H9 (cell line): ENCODE measurements around the gene PACSIN2. TPM values are rescaled to one million over a fixed set of nuclear protein-coding genes. Genes with fewer than 3 reads are reported as not detected.

ENCODE experiments used
- DNase-seq: peaks from one replicate; pipeline ENCODE4 v3.0.0-alpha.2; 2017
- H2AFZ ChIP-seq: one replicate; pipeline ENCODE4 v1.6.1; 2013; ENCODE audit warnings: mild to moderate bottlenecking, low read length, control low read depth, moderate library complexity
- H2AK5ac ChIP-seq: 2 replicates; pipeline ENCODE4 v1.6.1; 2013; ENCODE audit warnings: low read length, control low read depth, mixed read lengths; ENCODE audit not compliant: insufficient read length
- H2BK120ac ChIP-seq: one replicate; pipeline ENCODE4 v1.6.1; 2013; ENCODE audit warnings: low read depth, mild to moderate bottlenecking, low read length, control low read depth, inconsistent platforms; ENCODE audit not compliant: poor library complexity, severe bottlenecking
- H2BK12ac ChIP-seq: 2 replicates; pipeline ENCODE4 v1.6.1; 2013; ENCODE audit warnings: low read length, control low read depth, mixed read lengths, low read depth; ENCODE audit not compliant: insufficient read length
- H2BK15ac ChIP-seq: 2 replicates; pipeline ENCODE4 v1.6.1; 2013; ENCODE audit warnings: low read depth, low read length, control low read depth
- H2BK20ac ChIP-seq: one replicate; pipeline ENCODE4 v1.6.1; 2013; ENCODE audit warnings: low read depth, mild to moderate bottlenecking, low read length, control low read depth, inconsistent platforms; ENCODE audit not compliant: poor library complexity, severe bottlenecking
- H2BK5ac ChIP-seq: 2 replicates; pipeline ENCODE4 v1.6.1; 2013; ENCODE audit warnings: low read length, control low read depth, mixed read lengths; ENCODE audit not compliant: insufficient read length
- H3K14ac ChIP-seq: 2 replicates; pipeline ENCODE4 v1.6.1; 2013; ENCODE audit warnings: low read length, control low read depth; ENCODE audit not compliant: insufficient read depth
- H3K18ac ChIP-seq: 2 replicates; pipeline ENCODE4 v1.6.1; 2013; ENCODE audit warnings: low read depth, mild to moderate bottlenecking, mixed read lengths, low read length, control low read depth; ENCODE audit not compliant: insufficient read length
- H3K23ac ChIP-seq: 2 replicates; pipeline ENCODE4 v1.6.1; 2013; ENCODE audit warnings: low read length, control low read depth, mixed read lengths, low read depth; ENCODE audit not compliant: insufficient read length
- H3K23me2 ChIP-seq: 2 replicates; pipeline ENCODE4 v1.6.1; 2013; ENCODE audit warnings: low read depth, mild to moderate bottlenecking, mixed read lengths, low read length, control low read depth; ENCODE audit not compliant: insufficient read length, poor library complexity, severe bottlenecking
- H3K27ac ChIP-seq: 2 replicates; pipeline ENCODE4 v1.5.1; 2013; ENCODE audit warnings: low read length, control low read depth, mixed read lengths, low read depth; ENCODE audit not compliant: insufficient read length
- H3K27me3 ChIP-seq: 2 replicates; pipeline ENCODE4 v1.6.1; 2013; ENCODE audit warnings: low read length, control low read depth, inconsistent platforms; ENCODE audit not compliant: insufficient read depth
- H3K4ac ChIP-seq: 2 replicates; pipeline ENCODE4 v1.6.1; 2013; ENCODE audit warnings: low read depth, mild to moderate bottlenecking, control low read depth, inconsistent platforms, low read length, moderate library complexity
- H3K4me1 ChIP-seq: 2 replicates; pipeline ENCODE4 v1.6.1; 2013; ENCODE audit warnings: low read length, control low read depth, inconsistent platforms; ENCODE audit not compliant: insufficient read depth
- H3K4me2 ChIP-seq: 2 replicates; pipeline ENCODE4 v1.6.1; 2013; ENCODE audit warnings: low read length, control low read depth, mixed read lengths; ENCODE audit not compliant: insufficient read length, insufficient read depth
- H3K56ac ChIP-seq: 2 replicates; pipeline ENCODE4 v1.6.1; 2013; ENCODE audit warnings: low read depth, mild to moderate bottlenecking, mixed read lengths, low read length, control low read depth; ENCODE audit not compliant: insufficient read length
- H3K79me1 ChIP-seq: 2 replicates; pipeline ENCODE4 v1.6.1; 2013; ENCODE audit warnings: low read depth, mild to moderate bottlenecking, moderate library complexity, low read length, control low read depth, inconsistent platforms; ENCODE audit not compliant: insufficient read depth, poor library complexity, severe bottlenecking
- H3K79me2 ChIP-seq: 2 replicates; pipeline ENCODE4 v1.6.1; 2013; ENCODE audit warnings: low read length, control low read depth, inconsistent platforms; ENCODE audit not compliant: insufficient read depth
- H3K9ac ChIP-seq: 2 replicates; pipeline ENCODE4 v1.6.1; 2013; ENCODE audit warnings: low read length, control low read depth, mixed read lengths; ENCODE audit not compliant: insufficient read length; ENCODE audit errors: extremely low read depth
- H3K9me3 ChIP-seq: one replicate; pipeline ENCODE4 v1.6.1; 2013; ENCODE audit warnings: low read depth, low read length, inconsistent platforms; ENCODE audit not compliant: control insufficient read depth
- H3T11ph ChIP-seq: one replicate; pipeline ENCODE4 v1.6.1; 2013; ENCODE audit warnings: mild to moderate bottlenecking, low read length, control low read depth, inconsistent platforms
- H4K20me1 ChIP-seq: one replicate; pipeline ENCODE4 v1.6.1; 2013; ENCODE audit not compliant: control insufficient read depth, insufficient read length, insufficient read depth
- H4K5ac ChIP-seq: 2 replicates; pipeline ENCODE4 v1.6.1; 2013; ENCODE audit warnings: low read depth, mild to moderate bottlenecking, mixed read lengths, low read length, control low read depth; ENCODE audit not compliant: insufficient read length
- H4K8ac ChIP-seq: replicated peaks from 2 replicates; pipeline ENCODE4 v1.6.1; 2013; ENCODE audit warnings: low read length, control low read depth, mixed read lengths, low read depth; ENCODE audit not compliant: insufficient read length
- H4K91ac ChIP-seq: 2 replicates; pipeline ENCODE4 v1.6.1; 2013; ENCODE audit warnings: low read depth, mild to moderate bottlenecking, moderate library complexity, mixed read lengths, low read length, control low read depth; ENCODE audit not compliant: insufficient read length
- H3K27ac Mint-ChIP-seq, 3 experiments: 2 replicates in 2 of 3; 3 replicates in 1 of 3; pipeline ENCODE4 v1.8.0; 2020 to 2021; ENCODE audit warnings: mixed read lengths in 3 of 3, mild to moderate bottlenecking in 1 of 3, moderate library complexity in 1 of 3
- H3K27me3 Mint-ChIP-seq: 2 replicates; pipeline ENCODE4 v1.8.0; 2021; ENCODE audit warnings: low read depth, mild to moderate bottlenecking, moderate library complexity, mixed read lengths
- H3K36me3 Mint-ChIP-seq, 3 experiments: 2 replicates in 2 of 3; 3 replicates in 1 of 3; pipeline ENCODE4 v1.8.0; 2020 to 2021; ENCODE audit warnings: low read depth in 3 of 3, mixed read lengths in 3 of 3; ENCODE audit not compliant: insufficient read depth in 1 of 3
- H3K4me1 Mint-ChIP-seq, 2 experiments: 2 replicates each; pipeline ENCODE4 v1.8.0; 2020; ENCODE audit warnings: mixed read lengths in 2 of 2
- H3K4me3 Mint-ChIP-seq, 2 experiments: 2 replicates in 1 of 2; 3 replicates in 1 of 2; pipeline ENCODE4 v1.8.0; 2020 to 2021; ENCODE audit warnings: mild to moderate bottlenecking in 2 of 2, mixed read lengths in 2 of 2, moderate library complexity in 1 of 2
- H3K9me3 Mint-ChIP-seq, 2 experiments: 2 replicates in 1 of 2; 3 replicates in 1 of 2; pipeline ENCODE4 v1.8.0; 2020; ENCODE audit warnings: mild to moderate bottlenecking in 2 of 2, mixed read lengths in 2 of 2, moderate library complexity in 1 of 2
- CTCF ChIP-seq: fragments of 200-600 bp; sonication (generic); conservative IDR thresholded peaks from 3 replicates; pipeline ENCODE4 v1.8.0; 2021; ENCODE audit warnings: antibody characterized with exemption, mild to moderate bottlenecking
- WGBS: extraction: QIAGEN DNeasy Blood & Tissue Kit; methylation state at CpG from one replicate; pipeline ENCODE4 v1.1.7; 2013; ENCODE audit warnings: missing lambda C conversion rate, low lambda C conversion rate, mixed read lengths; ENCODE audit not compliant: insufficient read length; ENCODE audit errors: extremely low coverage; 5-methylcytosine and 5-hydroxymethylcytosine counted together
- total RNA-seq: library from RNA; stranded (reverse); gene quantifications from 2 replicates; pipeline ENCODE4 v1.2.1, GENCODE V29; 2021

PACSIN2 gene
- total RNA-seq, 1 experiment from 2014 or later: 62.3 TPM

GRCh38 chr22:42926104-42926503, 88.8 kb downstream of the PACSIN2 start:
- no peak overlapping the region for H3K4me2 ChIP-seq
- H3K27ac ChIP-seq: no peak overlapping the region
- H2BK120ac ChIP-seq: no peak overlapping the region
- H3K4me3 Mint-ChIP-seq: no peak overlapping the region
- H3K9me3 ChIP-seq: no peaks in the 10 kb centered on the region
- no peak overlapping the region for H2BK20ac ChIP-seq
- H3K27ac Mint-ChIP-seq: peak overlapping the region in 2 of 3 experiments; percentile 7 to 85; a peak in 2 of 7 replicates
- no CpG with 5 or more reads among the region's 4 CpGs for WGBS
- no peak overlapping the region for H3T11ph ChIP-seq
- no peak overlapping the region for H2BK15ac ChIP-seq
- peaks cover 4% of the 10 kb centered on the region for H3K79me1 ChIP-seq
- H3K36me3 Mint-ChIP-seq: peaks cover 0 to 2% (median 0%) of the 10 kb centered on the region in 3 experiments; a peak in 1 of 7 replicates
- no peak overlapping the region for H2AK5ac ChIP-seq
- H4K8ac ChIP-seq: no peak overlapping the region
- no peak overlapping the region for H4K91ac ChIP-seq
- no peak for TF ChIP-seq CTCF
- H4K20me1 ChIP-seq: no peaks in the 10 kb centered on the region
- H3K4me1 ChIP-seq: peaks cover 2% of the 10 kb centered on the region; the same call in 1 of the 2 replicates
- H3K4ac ChIP-seq: no peak overlapping the region
- peaks cover 4% of the 10 kb centered on the region; the same call in 1 of the 2 replicates for H3K79me2 ChIP-seq
- H3K27me3 ChIP-seq: no peaks in the 10 kb centered on the region
- H3K56ac ChIP-seq: no peak overlapping the region
- no peak overlapping the region for H3K14ac ChIP-seq
- no peak overlapping the region for H3K23ac ChIP-seq
- DNase-seq: no peak
- no peak overlapping the region for H2BK5ac ChIP-seq
- no peaks in the 10 kb centered on the region for H3K9me3 Mint-ChIP-seq
- no peak overlapping the region for H2AFZ ChIP-seq
- no peak overlapping the region for H4K5ac ChIP-seq
- H3K18ac ChIP-seq: no peak overlapping the region
- H3K4me1 Mint-ChIP-seq: peaks cover 43 to 45% of the 10 kb centered on the region in 2 experiments
- no peak overlapping the region for H3K9ac ChIP-seq
- H3K27me3 Mint-ChIP-seq: no peaks in the 10 kb centered on the region
- H2BK12ac ChIP-seq: no peak overlapping the region
- H3K23me2 ChIP-seq: no peaks in the 10 kb centered on the region
